HL-60 (cell line): ENCODE data around the gene RER1.

Experiments
- DNase-seq, 2 experiments: peaks; one replicate each; pipeline ENCODE4 v3.0.0-alpha.2; 2010 to 2020; ENCODE audit warnings: low read depth in 1 of 2, low spot score in 1 of 2
- H3K27ac ChIP-seq: fragments of 250-450 bp; sonication (Bioruptor Pico); replicated peaks from 2 replicates; pipeline ENCODE4 v1.5.1; 2020; ENCODE audit warnings: mild to moderate bottlenecking, moderate library complexity
- H3K27me3 ChIP-seq: fragments of 250-450 bp; sonication (Bioruptor Pico); 2 replicates; pipeline ENCODE4 v1.5.1; 2021; ENCODE audit warnings: mild to moderate bottlenecking, moderate library complexity; ENCODE audit not compliant: insufficient read depth, poor library complexity, severe bottlenecking
- H3K4me3 ChIP-seq: replicated peaks from 2 replicates; pipeline ENCODE4 v1.5.1; 2011; ENCODE audit warnings: mild to moderate bottlenecking, control low read depth, low read length; ENCODE audit not compliant: insufficient read depth
- GABPA ChIP-seq: IDR thresholded peaks from 2 replicates; pipeline ENCODE4 v1.6.1; 2012; ENCODE audit warnings: low read depth
- POLR2AphosphoS5 ChIP-seq: IDR thresholded peaks from 2 replicates; pipeline ENCODE4 v1.6.1; 2012; ENCODE audit warnings: low read depth
- REST ChIP-seq: IDR thresholded peaks from 2 replicates; pipeline ENCODE4 v1.6.1; 2012; ENCODE audit warnings: low read depth; ENCODE audit not compliant: insufficient replicate concordance
- SPI1 ChIP-seq: IDR thresholded peaks from 2 replicates; pipeline ENCODE4 v1.6.1; 2012; ENCODE audit warnings: low read depth, mild to moderate bottlenecking, borderline replicate concordance
- TF ChIP-seq, protein P1 (sequence below): IDR thresholded peaks from one replicate; pipeline ENCODE4 v1.5.1; 2011; ENCODE audit warnings: low read length, control low read depth, inconsistent platforms; ENCODE audit not compliant: insufficient read depth

RER1 gene

GRCh38 chr1:2428490-2428889 is 36.8 kb downstream of the RER1 start:
- TF ChIP-seq REST (no peak), POLR2AphosphoS5 (no peak), GABPA (no peak), SPI1 (no peak)
- TF ChIP-seq, protein P1, sequence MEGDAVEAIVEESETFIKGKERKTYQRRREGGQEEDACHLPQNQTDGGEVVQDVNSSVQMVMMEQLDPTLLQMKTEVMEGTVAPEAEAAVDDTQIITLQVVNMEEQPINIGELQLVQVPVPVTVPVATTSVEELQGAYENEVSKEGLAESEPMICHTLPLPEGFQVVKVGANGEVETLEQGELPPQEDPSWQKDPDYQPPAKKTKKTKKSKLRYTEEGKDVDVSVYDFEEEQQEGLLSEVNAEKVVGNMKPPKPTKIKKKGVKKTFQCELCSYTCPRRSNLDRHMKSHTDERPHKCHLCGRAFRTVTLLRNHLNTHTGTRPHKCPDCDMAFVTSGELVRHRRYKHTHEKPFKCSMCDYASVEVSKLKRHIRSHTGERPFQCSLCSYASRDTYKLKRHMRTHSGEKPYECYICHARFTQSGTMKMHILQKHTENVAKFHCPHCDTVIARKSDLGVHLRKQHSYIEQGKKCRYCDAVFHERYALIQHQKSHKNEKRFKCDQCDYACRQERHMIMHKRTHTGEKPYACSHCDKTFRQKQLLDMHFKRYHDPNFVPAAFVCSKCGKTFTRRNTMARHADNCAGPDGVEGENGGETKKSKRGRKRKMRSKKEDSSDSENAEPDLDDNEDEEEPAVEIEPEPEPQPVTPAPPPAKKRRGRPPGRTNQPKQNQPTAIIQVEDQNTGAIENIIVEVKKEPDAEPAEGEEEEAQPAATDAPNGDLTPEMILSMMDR: no peak
- Histone ChIP-seq H3K27me3 (no peaks in the 10 kb centered on the region), H3K4me3 (no peak overlapping the region), H3K27ac (no peak overlapping the region)
- DNase-seq: no peak

- H3K27ac ChIP-seq: no peak overlapping the region
- TF ChIP-seq REST: no peak
- TF ChIP-seq, protein P1: peak; percentile 20
- DNase-seq: no peak
- peaks cover 5% of the 10 kb centered on the region for H3K27me3 ChIP-seq
- H3K4me3 ChIP-seq: no peak overlapping the region
Observed at GRCh38 chr1:2429780-2430591, 38.3 kb downstream of the RER1 start.

- peaks cover 7% of the 10 kb centered on the region for H3K27me3 ChIP-seq
- DNase-seq: no peak
Observed at GRCh38 chr1:2430592-2430973, 38.9 kb downstream of the RER1 start.

More at GRCh38 chr1:2430592-2430973, 38.9 kb downstream of the RER1 start:
- Histone ChIP-seq H3K27ac (no peak overlapping the region), H3K4me3 (no peak overlapping the region)
- TF ChIP-seq REST: no peak
- TF ChIP-seq, protein P1: no peak
- no peak for TF ChIP-seq SPI1
- TF ChIP-seq GABPA: no peak
- no peak for TF ChIP-seq POLR2AphosphoS5
